GM12891 (cell line): ENCODE measurements around the gene LMNA.
A peak's percentile ranks its signal among the peaks of the same experiment; 100 is the strongest.
"Not testable (repeated sequence)": the region's sequence is repeated elsewhere in the genome, so short reads cannot be mapped to it uniquely, and the experiment has no call there.

ENCODE experiments used
- DNase-seq: peaks from one replicate; pipeline ENCODE4 v3.0.0; 2011; ENCODE audit warnings: low spot score; ENCODE audit not compliant: insufficient read length
- FAIRE-seq: peaks from 2 replicates; lab custom pipeline; 2011; peaks lifted over from hg19 to GRCh38; lab: Jason Lieb, UNC
- PAX5 ChIP-seq: IDR thresholded peaks from 2 replicates; pipeline ENCODE4 v1.6.1; 2011; ENCODE audit warnings: low read length, moderate library complexity, mild to moderate bottlenecking; ENCODE audit not compliant: insufficient read depth, severe bottlenecking
- POLR2A ChIP-seq: IDR thresholded peaks from 2 replicates; pipeline ENCODE4 v1.6.1; 2011; ENCODE audit warnings: low read depth, low read length, control low read depth
- POLR2AphosphoS5 ChIP-seq: IDR thresholded peaks from 2 replicates; pipeline ENCODE4 v1.6.1; 2011; ENCODE audit warnings: low read depth, low read length, control low read depth
- POU2F2 ChIP-seq: IDR thresholded peaks from 2 replicates; pipeline ENCODE4 v1.6.1; 2011; ENCODE audit warnings: low read depth, mild to moderate bottlenecking, control low read depth, low read length, moderate library complexity
- SPI1 ChIP-seq: IDR thresholded peaks from 2 replicates; pipeline ENCODE4 v1.6.1; 2011; ENCODE audit warnings: low read depth, low read length, control low read depth
- TAF1 ChIP-seq: IDR thresholded peaks from 2 replicates; pipeline ENCODE4 v1.6.1; 2011; ENCODE audit warnings: low read depth, low read length, control low read depth

The LMNA gene

DNA sequence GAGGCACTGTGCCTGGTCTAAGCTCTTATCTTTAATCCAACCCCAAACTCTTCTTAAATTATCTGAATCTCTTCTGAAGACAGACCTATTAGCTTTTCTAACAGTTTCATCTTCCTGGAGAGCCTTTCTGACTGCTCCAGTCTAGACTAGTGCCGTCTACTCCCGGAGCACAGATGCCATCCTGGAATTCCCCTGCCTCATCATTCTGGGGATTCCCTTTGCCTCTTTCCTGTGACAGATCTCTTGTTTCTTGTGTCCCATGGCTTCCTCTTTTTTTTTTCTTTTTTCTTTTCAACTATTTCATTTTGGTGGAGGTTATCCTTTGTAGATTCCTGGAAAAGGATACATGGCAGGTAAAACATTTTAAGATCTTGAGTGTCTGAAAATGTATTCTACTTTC is 50.6 kb downstream of the LMNA start:
- no peak for TF ChIP-seq POLR2AphosphoS5
- peak; percentile 54; the same call in 1 of the 2 replicates for TF ChIP-seq SPI1
- FAIRE-seq (no peak), DNase-seq (no peak)

DNA sequence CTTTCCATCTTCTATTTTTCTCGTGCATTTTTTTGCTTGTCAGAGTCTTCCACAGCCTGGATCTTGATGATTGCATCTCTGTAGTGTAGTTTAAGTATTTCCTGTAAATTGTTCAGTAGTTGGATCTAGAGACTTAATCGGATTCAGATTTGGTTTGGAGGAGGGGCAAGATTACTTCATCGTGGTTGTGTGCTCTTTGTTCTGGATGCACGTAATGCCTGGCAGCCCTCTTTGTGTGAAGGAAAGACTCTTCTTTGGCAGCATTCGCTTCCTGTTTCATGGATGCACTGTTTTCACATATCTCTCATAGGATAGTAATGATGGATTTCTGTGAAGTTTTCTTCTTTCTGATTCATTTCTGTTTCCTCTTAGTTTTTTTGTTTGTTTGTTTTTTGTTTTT is 53.0 kb downstream of the LMNA start:
- TF ChIP-seq POU2F2 (no peak), TAF1 (no peak), PAX5 (no peak), SPI1 (no peak)
- FAIRE-seq (no peak), DNase-seq (no peak)

DNA sequence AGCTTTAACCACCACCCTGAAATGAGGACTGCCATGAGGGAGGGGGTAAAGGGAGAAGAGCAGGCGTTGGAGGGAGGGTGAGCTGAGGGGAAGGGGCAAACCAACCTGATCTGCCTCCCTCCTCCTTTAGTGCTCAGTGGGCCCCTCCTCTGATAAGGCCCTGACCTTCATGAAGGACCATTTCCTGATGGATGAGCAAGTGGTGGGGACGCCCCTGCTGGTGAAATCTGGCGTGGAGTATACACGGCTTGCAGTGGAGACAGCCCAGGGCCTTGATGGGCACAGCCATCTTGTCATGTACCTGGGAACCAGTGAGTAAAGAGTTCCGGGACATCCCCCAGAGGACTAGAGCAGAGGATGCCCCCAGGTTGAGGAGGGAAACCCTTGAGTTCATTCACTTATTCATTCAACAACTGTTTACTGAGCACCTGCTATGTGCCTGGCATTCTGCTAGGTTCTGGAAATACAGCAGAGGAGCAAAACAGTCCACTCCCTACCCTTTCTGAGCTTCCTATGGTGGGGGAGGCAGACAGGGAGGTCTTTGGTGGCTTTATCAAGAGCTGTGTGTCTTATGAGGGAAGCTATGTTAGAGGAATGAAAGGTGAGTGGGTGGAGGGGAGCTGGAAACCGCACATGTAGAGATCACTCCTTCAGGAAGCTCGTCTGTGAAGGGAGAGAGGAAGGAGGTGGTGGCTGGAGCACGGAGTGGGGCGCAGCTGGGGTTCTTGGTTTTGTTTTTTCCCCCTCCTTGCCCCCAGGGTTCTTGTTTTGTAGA is 58.4 kb downstream of the LMNA start:
- no peak for FAIRE-seq
- DNase-seq = no peak
- TF ChIP-seq SPI1 = no peak
- TF ChIP-seq POU2F2 = no peak

DNA sequence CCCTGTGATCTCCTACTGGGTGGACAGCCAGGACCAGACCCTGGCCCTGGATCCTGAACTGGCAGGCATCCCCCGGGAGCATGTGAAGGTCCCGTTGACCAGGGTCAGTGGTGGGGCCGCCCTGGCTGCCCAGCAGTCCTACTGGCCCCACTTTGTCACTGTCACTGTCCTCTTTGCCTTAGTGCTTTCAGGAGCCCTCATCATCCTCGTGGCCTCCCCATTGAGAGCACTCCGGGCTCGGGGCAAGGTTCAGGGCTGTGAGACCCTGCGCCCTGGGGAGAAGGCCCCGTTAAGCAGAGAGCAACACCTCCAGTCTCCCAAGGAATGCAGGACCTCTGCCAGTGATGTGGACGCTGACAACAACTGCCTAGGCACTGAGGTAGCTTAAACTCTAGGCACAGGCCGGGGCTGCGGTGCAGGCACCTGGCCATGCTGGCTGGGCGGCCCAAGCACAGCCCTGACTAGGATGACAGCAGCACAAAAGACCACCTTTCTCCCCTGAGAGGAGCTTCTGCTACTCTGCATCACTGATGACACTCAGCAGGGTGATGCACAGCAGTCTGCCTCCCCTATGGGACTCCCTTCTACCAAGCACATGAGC is 62.2 kb downstream of the LMNA start:
- no peak for FAIRE-seq
- TF ChIP-seq TAF1 = no peak
- TF ChIP-seq POLR2AphosphoS5 = no peak
- TF ChIP-seq SPI1 = no peak
- no peak for TF ChIP-seq POLR2A
- TF ChIP-seq POU2F2 = no peak
- no peak for TF ChIP-seq PAX5
- no peak for DNase-seq

DNA sequence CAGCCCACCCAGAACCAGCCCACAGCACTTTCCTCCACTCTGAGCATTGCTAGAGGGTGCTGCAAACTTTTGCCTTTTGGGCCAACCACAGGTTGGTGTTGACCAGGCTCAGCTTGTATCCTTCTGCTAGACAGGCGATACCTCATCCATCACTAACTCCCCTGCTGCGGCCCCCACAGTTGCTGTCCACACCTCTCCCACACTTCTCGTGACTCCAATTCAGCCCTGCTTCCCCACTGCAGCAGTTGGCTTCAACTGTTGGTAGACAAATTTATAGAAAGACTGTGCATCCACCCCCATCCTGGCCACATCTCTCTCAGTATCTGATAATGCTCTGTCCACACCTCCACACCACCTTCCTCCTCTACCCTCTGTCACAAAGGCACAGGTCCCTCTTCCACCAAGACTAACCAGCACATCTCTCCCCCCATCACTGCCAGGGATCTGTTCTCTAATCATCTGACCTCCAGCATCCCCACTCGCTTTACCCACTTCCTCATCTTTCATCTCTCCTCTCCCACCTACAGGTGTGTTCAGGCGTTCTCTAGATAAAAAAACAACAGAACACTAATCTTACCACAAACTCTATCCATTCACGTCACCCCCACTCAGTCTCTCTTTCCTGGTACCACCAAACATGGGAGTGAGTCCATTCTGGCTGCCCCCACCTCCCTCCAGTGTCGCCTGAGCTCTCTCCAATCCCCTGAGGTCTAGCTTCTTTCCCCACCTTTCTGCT is 63.6 kb downstream of the LMNA start:
- DNase-seq (no peak), FAIRE-seq (no peak)
- no peak for TF ChIP-seq POU2F2
- peak; percentile 83 for TF ChIP-seq SPI1

DNA sequence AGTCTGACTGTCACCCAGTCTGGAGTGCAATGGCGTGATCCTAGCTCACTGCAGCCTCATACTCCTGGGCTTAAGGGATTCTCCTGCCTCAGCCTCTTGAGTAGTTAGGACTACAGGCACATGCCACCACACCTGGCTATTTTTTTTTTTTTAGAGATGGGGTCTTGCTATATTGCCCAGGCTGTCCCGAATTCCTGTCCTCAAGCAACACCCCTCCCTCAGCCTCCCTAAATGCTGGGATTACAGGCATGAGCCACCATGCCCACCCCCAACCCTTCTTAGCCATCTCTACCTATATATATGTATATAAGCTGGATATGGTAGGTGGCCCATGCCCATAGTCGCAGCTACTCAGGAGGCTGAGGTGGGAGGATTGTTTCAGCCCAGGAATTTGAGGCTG is 66.0 kb downstream of the LMNA start:
- TF ChIP-seq POLR2AphosphoS5 = no peak
- TF ChIP-seq SPI1 = no peak
- no peak for TF ChIP-seq TAF1
- no peak for TF ChIP-seq POLR2A
- no peak for TF ChIP-seq PAX5
- TF ChIP-seq POU2F2 = no peak
- DNase-seq = no peak
- FAIRE-seq = no peak

DNA sequence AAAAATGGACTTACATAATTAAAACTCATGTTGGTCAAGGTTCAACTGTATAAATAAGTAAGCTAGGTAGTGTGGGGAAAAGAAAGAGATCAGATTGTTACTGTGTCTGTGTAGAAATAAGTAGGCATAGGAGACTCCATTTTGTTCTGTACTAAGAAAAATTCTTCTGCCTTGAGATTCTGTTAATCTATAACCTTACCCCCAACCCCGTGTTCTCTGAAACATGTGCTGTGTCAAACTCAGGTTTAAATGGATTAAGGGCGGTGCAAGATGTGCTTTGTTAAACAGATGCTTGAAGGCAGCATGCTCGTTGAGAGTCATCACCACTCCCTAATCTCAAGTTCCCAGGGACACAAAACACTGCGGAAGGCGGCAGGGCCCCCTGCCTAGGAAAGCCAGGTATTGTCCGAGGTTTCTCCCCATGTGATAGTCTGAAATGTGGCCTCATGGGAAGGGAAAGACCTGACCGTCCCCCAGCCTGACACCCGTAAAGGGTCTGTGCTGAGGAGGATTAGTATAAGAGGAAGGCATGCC is 66.9 kb downstream of the LMNA start:
- DNase-seq, FAIRE-seq: not testable (repeated sequence)

DNA sequence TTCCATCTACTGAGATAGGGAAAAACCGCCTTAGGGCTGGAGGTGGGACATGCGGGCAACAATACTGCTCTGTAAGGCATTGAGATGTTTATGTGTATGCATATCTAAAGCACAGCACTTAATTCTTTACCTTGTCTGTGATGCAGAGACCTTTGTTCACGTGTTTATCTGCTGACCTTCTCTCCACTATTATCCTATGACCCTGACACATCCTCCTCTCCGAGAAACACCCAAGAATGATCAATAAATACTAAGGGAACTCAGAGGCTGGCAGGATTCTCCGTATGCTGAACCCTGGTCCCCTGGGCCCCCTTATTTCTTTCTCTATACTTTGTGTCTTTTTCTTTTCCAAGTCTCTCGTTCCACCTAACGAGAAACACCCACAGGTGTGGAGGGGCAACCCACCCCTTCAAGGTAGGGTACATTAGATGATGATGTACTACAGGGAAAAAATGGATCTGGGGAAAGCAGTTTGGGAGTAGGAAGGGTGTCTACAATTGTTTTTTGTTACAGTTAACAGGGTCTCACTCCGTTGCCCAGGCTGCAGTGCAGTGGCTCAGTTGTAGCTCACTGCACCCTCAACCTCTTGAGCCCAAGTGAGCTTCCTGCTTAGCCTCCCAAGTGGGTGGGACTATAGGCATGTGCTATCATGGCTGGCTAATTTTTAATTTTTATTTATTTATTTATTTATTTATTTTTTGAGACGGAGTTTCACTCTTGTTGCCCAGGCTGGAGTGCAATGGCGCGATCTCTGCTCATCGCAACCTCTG is 67.7 kb downstream of the LMNA start:
- FAIRE-seq = not testable (repeated sequence)

DNA sequence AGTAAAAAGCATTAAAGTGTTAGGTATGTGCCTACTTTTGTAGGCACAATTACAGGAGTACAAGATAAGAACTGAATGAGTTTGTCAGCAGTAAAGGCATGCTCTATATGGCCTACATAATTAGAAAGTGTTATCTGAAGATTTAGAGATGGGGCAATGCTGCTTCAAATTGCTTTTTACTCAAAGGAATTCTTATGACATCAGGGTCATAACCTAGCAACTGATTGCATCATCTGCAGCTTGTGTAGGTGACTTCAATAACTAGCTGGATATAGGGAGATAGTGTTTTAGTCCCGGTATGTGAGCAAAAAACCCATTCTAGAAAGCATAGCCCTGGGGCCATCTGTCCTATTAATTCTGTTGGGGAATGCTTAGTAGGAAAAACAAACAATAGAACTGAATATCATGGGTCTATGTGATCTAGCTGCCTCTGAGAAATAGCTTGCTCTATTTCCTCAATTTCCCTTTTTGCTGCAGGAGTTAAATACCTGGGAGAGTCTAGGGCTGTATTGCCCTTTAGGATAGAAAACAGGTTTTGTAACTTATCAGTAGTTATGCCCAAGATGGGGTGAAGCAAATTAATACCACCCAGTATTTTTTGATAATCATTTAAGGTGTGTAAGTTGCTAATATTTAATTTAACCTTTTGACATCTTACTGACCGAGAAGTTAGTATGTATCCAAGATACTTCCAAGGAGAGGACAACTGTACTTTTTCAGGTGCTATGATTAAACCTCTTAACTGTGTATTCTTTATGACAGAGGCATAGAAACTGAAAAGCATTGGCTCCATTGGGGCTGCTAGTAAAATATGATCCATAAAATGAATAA is 72.1 kb downstream of the LMNA start:
- FAIRE-seq = not testable (repeated sequence)

More for the DNA sequence above, 67.7 kb downstream of the LMNA start:
- DNase-seq = not testable (repeated sequence)

More for the DNA sequence above, 72.1 kb downstream of the LMNA start:
- not testable (repeated sequence) for DNase-seq
